PFSK-1 (cell line): ENCODE results near the gene DNAJC18.

Source experiments
- FOXP2 ChIP-seq: optimal IDR thresholded peaks from 2 replicates; pipeline ENCODE3; 2011; ENCODE audit warnings: borderline replicate concordance, control low read depth, inconsistent platforms; ENCODE audit not compliant: insufficient read depth; ENCODE audit errors: extremely low read length, extremely low read depth
- POLR2AphosphoS5 ChIP-seq: IDR thresholded peaks from 2 replicates; pipeline ENCODE4 v1.6.1; 2012; ENCODE audit warnings: low read depth, mild to moderate bottlenecking, control low read depth, low read length, moderate library complexity
- REST ChIP-seq, 2 experiments: IDR thresholded peaks; 2 replicates each; pipeline versions ENCODE4 v1.6.1 to v1.8.0; 2011 to 2012; ENCODE audit warnings: low read depth in 2 of 2, low read length in 2 of 2, control low read depth in 1 of 2, inconsistent platforms in 1 of 2, mild to moderate bottlenecking in 1 of 2, moderate library complexity in 1 of 2; ENCODE audit not compliant: insufficient read depth in 1 of 2
- SIN3A ChIP-seq: IDR thresholded peaks from 2 replicates; pipeline ENCODE4 v1.6.1; 2012; ENCODE audit warnings: mild to moderate bottlenecking, low read length, moderate library complexity, borderline replicate concordance; ENCODE audit not compliant: insufficient read depth
- TAF1 ChIP-seq: IDR thresholded peaks from 2 replicates; pipeline ENCODE4 v1.6.1; 2012; ENCODE audit warnings: low read length, control low read depth, borderline replicate concordance; ENCODE audit not compliant: insufficient read depth

Gene DNAJC18

GRCh38 chr5:139454568-139455290, 15.4 kb upstream of the DNAJC18 start:
- TF ChIP-seq POLR2AphosphoS5 (no peak), TAF1 (no peak), FOXP2 (no peak), SIN3A (no peak), REST (IDR thresholded peaks at IDR 0.05; ENCODE audit: insufficient read depth in 1 of 2, low read depth in 2 of 2, low read length in 2 of 2) (no peak)

- no peak for TF ChIP-seq POLR2AphosphoS5
- no peak for TF ChIP-seq FOXP2
- no peak for TF ChIP-seq TAF1
- TF ChIP-seq SIN3A: no peak
- TF ChIP-seq REST (IDR thresholded peaks at IDR 0.05; ENCODE audit: insufficient read depth in 1 of 2, low read depth in 2 of 2, low read length in 2 of 2): no peak
These were observed 14.6 kb upstream of the DNAJC18 start for GRCh38 chr5:139453683-139454567.

DNA sequence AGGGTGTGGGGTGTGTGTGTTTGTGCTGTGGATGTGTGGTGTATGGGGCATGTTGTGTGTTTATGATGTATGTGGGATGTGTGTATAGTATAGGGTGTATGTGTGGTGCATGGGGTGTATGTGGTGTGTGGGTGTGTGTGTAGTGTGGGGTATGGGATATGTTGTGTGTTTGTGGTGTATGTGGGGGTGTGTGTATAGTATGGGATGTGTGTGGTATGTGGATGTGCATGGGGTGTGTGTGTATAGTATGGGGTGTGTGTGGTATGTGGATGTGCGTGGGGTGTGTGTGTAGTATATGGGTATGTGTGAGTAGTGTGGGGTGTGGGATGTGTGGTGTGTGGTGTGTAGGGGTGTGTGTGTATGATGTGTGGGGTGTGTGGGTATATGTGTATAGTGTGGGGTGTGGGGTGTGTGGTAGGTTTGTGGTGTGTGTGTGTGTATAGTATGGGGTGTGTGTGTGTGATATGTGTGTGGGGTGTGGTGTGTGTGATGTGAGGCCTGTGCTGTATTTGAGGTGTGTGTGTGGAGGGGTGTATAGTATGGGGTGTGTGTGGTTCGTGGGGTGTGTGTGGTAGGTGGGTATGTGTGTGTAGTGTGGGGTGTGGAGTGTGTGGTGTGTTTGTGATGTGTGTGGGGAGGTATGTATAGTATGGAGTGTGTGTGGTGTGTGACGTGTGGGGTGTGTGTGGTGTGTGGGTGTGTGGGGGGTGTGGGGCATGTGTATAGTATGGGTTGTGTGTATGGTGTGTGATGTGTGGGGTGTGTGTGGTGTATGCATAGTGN, 12.7 kb upstream of the DNAJC18 start:
- TF ChIP-seq SIN3A (no peak), FOXP2 (no peak), POLR2AphosphoS5 (no peak)

DNA sequence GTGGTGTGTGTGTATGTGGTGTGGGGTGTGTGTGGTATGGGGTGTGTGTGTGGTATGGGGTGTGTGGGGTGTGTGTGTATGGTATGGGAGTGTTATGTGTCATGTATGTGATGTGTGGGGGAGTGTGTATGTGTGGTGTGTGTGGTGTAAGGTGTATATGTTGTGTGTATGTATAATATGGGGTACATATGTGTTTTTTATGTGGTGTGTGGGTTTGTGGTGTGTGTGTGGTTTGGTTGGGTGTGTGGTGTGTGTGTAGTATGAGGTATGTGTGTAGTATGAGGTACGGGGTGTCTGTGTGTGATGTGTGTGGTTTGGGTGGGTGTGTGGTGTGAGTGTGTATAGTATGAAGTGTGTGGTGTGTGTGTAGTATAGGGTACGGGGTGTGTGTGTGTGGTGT, 11.9 kb upstream of the DNAJC18 start:
- TF ChIP-seq REST (IDR thresholded peaks at IDR 0.05; ENCODE audit: insufficient read depth in 1 of 2, low read depth in 2 of 2, low read length in 2 of 2): no peak
- TF ChIP-seq SIN3A: no peak
- no peak for TF ChIP-seq POLR2AphosphoS5
- TF ChIP-seq FOXP2: no peak
- TF ChIP-seq TAF1: no peak

- no peak for TF ChIP-seq POLR2AphosphoS5
- TF ChIP-seq FOXP2: no peak
- no peak for TF ChIP-seq REST (IDR thresholded peaks at IDR 0.05; ENCODE audit: insufficient read depth in 1 of 2, low read depth in 2 of 2, low read length in 2 of 2)
- no peak for TF ChIP-seq SIN3A
- no peak for TF ChIP-seq TAF1
These were observed 7.8 kb upstream of the DNAJC18 start for GRCh38 chr5:139446956-139447779.
